Hepatocyte (in vitro differentiated cells): ENCODE measurements around the gene GNAZ. TPM values are rescaled to one million over a fixed set of nuclear protein-coding genes. Genes with fewer than 3 reads are reported as not detected.

Experiments
- DNase-seq: peaks from one replicate; pipeline ENCODE4 v3.0.0-alpha.2; 2016; ENCODE audit warnings: low spot score
- H2AFZ ChIP-seq: fragments of 200-600 bp; sonication (generic); 2 replicates; pipeline ENCODE4 v1.6.0; 2016; ENCODE audit warnings: antibody characterized with exemption, mild to moderate bottlenecking
- H3K27ac ChIP-seq: fragments of 200-600 bp; sonication (generic); 2 replicates; pipeline ENCODE4 v1.5.1; 2016; ENCODE audit warnings: mild to moderate bottlenecking
- H3K27me3 ChIP-seq: fragments of 200-600 bp; sonication (generic); 2 replicates; pipeline ENCODE4 v1.6.1; 2016
- H3K36me3 ChIP-seq: fragments of 200-600 bp; sonication (generic); replicated peaks from 2 replicates; pipeline ENCODE4 v1.5.1; 2016; ENCODE audit warnings: low read depth; ENCODE audit not compliant: insufficient read depth
- H3K4me1 ChIP-seq: fragments of 200-600 bp; sonication (generic); 2 replicates; pipeline ENCODE4 v1.5.1; 2016; ENCODE audit warnings: mild to moderate bottlenecking, moderate library complexity; ENCODE audit not compliant: insufficient read depth
- H3K4me2 ChIP-seq: fragments of 200-600 bp; sonication (generic); 2 replicates; pipeline ENCODE4 v1.6.0; 2016
- H3K4me3 ChIP-seq: fragments of 200-600 bp; sonication (generic); 2 replicates; pipeline ENCODE4 v1.5.1; 2016; ENCODE audit warnings: mild to moderate bottlenecking
- H3K79me2 ChIP-seq: fragments of 200-600 bp; sonication (generic); 2 replicates; pipeline ENCODE4 v1.6.0; 2017; ENCODE audit warnings: mild to moderate bottlenecking
- H3K9me2 ChIP-seq: fragments of 200-600 bp; sonication (generic); replicated peaks from 2 replicates; pipeline ENCODE4 v1.6.0; 2017; ENCODE audit warnings: mild to moderate bottlenecking; ENCODE audit not compliant: insufficient read depth
- H3K9me3 ChIP-seq: fragments of 200-600 bp; sonication (generic); 2 replicates; pipeline ENCODE4 v1.5.1; 2016; ENCODE audit warnings: low read depth, mild to moderate bottlenecking
- H4K20me1 ChIP-seq: fragments of 200-600 bp; sonication (generic); 2 replicates; pipeline ENCODE4 v1.6.0; 2016; ENCODE audit warnings: mild to moderate bottlenecking; ENCODE audit not compliant: insufficient read depth, poor library complexity, severe bottlenecking
- EZH2 ChIP-seq: fragments of 200-600 bp; sonication (generic); IDR thresholded peaks from 2 replicates; pipeline ENCODE4 v1.6.1; 2016; ENCODE audit warnings: antibody characterized with exemption, mild to moderate bottlenecking, borderline replicate concordance
- EZH2phosphoT487 ChIP-seq: fragments of 200-600 bp; sonication (generic); IDR thresholded peaks from one replicate; pipeline ENCODE4 v1.6.1; 2018; ENCODE audit warnings: antibody characterized with exemption, mild to moderate bottlenecking, low read depth, moderate library complexity; ENCODE audit not compliant: unreplicated experiment, severe bottlenecking
- WGBS: methylation state at CpG from one replicate; pipeline ENCODE4 v1.1.6; 2016; ENCODE audit warnings: low lambda C conversion rate; ENCODE audit errors: missing lambda C conversion rate; 5-methylcytosine and 5-hydroxymethylcytosine counted together
- polyA plus RNA-seq: library from polyadenylated mRNA; unstranded; fragments of >200 nt; fragmentation: Nextera tagmentation; extraction: Ambion mirVana; gene quantifications from 2 replicates; pipeline ENCODE4 v1.2.1, GENCODE V29; 2016
- total RNA-seq: library from RNA; depleted of rRNA; stranded (reverse); fragments of >200 nt; gene quantifications from 2 replicates; pipeline ENCODE4 v1.2.3, GENCODE V29; 2014
- TF ChIP-seq, protein P1 (sequence below): fragments of 200-600 bp; sonication (generic); IDR thresholded peaks from 2 replicates; pipeline ENCODE4 v1.5.1; 2016; ENCODE audit warnings: antibody characterized with exemption, mild to moderate bottlenecking; ENCODE audit not compliant: poor library complexity

Gene GNAZ
- total and polyA plus RNA-seq, 2 experiments from 2014 or later, result 3.4 to 4.1 TPM

DNA sequence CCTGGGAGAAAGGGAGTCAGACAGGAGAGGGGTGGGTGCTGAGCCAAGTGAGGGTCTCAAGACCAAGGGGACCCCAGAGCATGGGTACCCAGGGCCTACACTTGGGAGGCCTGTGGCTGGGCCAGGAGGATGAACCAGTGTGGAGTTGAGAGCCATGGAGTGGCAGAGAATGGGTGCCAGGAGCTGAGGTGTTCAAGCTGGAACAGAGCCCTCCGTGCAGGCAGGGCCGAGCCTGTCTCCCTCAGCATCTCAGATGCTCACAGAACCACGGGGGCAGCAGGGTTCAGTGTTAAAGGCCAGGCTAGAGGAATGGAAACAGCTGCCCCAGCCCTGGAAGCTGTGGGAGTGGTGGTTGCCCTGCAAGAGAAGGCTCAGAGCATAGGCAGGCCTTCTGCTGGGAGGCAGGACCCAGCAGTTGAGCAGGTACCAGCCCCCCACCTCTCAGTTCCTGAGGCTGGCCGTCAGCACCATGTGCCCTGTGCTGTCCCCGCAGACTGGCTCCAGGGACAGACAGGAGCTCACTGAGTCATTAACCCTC, 39.2 kb downstream of the GNAZ start:
- WGBS, result 85% methylated on average over 5 of the region's 5 CpGs
- DNase-seq, result no peak
- H3K79me2 ChIP-seq, result no peaks in the 10 kb centered on the region

DNA sequence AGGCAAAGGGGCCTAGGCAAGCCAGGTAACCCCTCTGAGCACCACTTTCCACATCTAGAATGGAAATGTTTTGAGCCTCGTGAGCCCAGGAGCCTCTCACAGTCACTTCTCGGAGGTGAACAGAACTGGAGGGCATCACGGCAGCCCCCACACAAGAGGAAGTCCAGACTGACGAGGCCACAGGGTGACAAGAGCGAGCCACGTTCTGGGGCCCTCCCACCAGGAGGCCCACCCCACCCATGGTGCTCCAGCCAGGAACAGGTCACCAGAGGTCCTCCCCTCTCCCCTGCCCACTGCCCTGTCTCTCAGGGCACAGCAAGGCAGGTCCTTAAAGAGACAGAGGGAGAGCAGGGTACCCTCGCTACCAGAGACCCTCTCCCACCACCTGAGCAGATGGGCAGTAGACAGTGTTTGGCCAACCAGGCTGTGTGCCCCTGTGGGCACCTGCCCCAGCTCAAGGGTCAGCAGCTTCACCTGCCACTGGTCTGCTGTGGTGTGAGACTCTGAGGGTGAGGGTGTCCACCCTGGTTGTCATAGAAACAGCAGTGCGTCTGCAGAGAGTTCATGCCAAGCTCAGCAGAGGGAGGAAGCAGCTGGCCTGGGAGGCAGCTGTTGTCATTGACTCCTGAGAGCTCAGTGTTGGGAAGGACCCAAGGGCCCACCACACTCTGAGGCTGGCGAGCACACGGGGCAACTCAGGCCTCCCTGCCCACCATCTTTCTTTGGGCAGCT, 40.0 kb downstream of the GNAZ start:
- no peak for DNase-seq
- no peak overlapping the region for H3K4me2 ChIP-seq
- no peaks in the 10 kb centered on the region for H3K79me2 ChIP-seq
- no peaks in the 10 kb centered on the region for H3K9me3 ChIP-seq
- H3K4me3 ChIP-seq, result no peak overlapping the region
- H3K27me3 ChIP-seq, result no peaks in the 10 kb centered on the region
- no peak for TF ChIP-seq EZH2
- TF ChIP-seq, protein P1, sequence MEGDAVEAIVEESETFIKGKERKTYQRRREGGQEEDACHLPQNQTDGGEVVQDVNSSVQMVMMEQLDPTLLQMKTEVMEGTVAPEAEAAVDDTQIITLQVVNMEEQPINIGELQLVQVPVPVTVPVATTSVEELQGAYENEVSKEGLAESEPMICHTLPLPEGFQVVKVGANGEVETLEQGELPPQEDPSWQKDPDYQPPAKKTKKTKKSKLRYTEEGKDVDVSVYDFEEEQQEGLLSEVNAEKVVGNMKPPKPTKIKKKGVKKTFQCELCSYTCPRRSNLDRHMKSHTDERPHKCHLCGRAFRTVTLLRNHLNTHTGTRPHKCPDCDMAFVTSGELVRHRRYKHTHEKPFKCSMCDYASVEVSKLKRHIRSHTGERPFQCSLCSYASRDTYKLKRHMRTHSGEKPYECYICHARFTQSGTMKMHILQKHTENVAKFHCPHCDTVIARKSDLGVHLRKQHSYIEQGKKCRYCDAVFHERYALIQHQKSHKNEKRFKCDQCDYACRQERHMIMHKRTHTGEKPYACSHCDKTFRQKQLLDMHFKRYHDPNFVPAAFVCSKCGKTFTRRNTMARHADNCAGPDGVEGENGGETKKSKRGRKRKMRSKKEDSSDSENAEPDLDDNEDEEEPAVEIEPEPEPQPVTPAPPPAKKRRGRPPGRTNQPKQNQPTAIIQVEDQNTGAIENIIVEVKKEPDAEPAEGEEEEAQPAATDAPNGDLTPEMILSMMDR, result no peak
- H4K20me1 ChIP-seq, result no peaks in the 10 kb centered on the region
- H2AFZ ChIP-seq, result no peak overlapping the region
- H3K36me3 ChIP-seq, result no peaks in the 10 kb centered on the region
- no peaks in the 10 kb centered on the region for H3K9me2 ChIP-seq
- peaks cover 3% of the 10 kb centered on the region for H3K4me1 ChIP-seq
- WGBS, result 87% methylated on average over 10 of the region's 10 CpGs
- H3K27ac ChIP-seq, result no peak overlapping the region

More for the DNA sequence above, 39.2 kb downstream of the GNAZ start:
- H3K9me2 ChIP-seq, result no peaks in the 10 kb centered on the region
- no peaks in the 10 kb centered on the region for H3K9me3 ChIP-seq
- no peak overlapping the region for H3K27ac ChIP-seq
- H4K20me1 ChIP-seq, result no peaks in the 10 kb centered on the region
- H3K27me3 ChIP-seq, result no peaks in the 10 kb centered on the region
- no peak overlapping the region for H3K4me2 ChIP-seq
- TF ChIP-seq, protein P1, result no peak
- TF ChIP-seq EZH2 (no peak), EZH2phosphoT487 (no peak)
- no peaks in the 10 kb centered on the region for H3K36me3 ChIP-seq
- no peak overlapping the region for H3K4me3 ChIP-seq
- H3K4me1 ChIP-seq, result peaks cover 3% of the 10 kb centered on the region
- no peak overlapping the region for H2AFZ ChIP-seq

DNA sequence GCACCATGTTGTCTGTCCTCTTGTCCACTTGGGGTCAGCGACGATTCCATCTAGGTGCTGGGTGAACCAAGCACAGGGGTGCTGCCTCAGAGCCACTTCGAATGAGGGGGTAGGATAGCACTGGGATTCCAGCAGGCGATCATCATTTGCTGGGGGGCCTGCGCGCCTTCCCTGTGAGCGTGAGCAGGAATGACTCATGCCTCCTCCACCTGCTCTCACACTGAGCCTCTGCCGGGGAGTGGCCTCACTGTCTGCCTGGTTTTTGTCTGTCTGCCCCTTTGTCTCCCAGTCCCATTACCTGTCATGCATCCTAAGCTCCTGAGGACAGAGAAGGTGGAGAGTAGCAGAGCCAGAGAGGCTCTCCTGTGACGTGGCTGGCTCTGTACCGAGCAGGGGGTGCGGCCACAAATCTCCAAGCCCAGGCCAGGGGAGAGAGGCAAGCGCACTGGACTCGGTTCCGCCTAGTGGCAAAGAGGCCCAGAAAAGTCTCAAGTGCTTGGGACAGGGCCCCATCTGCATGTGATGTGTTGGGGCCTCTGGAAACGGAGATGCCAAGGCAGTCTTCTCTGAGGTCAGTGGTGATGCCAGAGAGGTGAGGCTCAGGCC, 40.7 kb downstream of the GNAZ start:
- WGBS, result 76% methylated on average over 15 of the region's 15 CpGs
- Histone ChIP-seq H3K27me3 (no peaks in the 10 kb centered on the region), H3K4me3 (no peak overlapping the region), H3K9me3 (no peaks in the 10 kb centered on the region), H4K20me1 (no peaks in the 10 kb centered on the region), H3K27ac (no peak overlapping the region), H3K36me3 (no peaks in the 10 kb centered on the region), H2AFZ (no peak overlapping the region), H3K9me2 (no peaks in the 10 kb centered on the region), H3K4me2 (no peak overlapping the region), H3K4me1 (peaks cover 3% of the 10 kb centered on the region), H3K79me2 (no peaks in the 10 kb centered on the region)
- DNase-seq, result peak; percentile 50
- TF ChIP-seq EZH2phosphoT487, result no peak
- TF ChIP-seq, protein P1, result no peak
- TF ChIP-seq EZH2, result no peak
